ENCODE results near the gene APLP2. TPM values are rescaled to one million over a fixed set of nuclear protein-coding genes. Genes with fewer than 3 reads are reported as not detected.

APLP2 gene
- total RNA-seq, 1 experiment from 2014 or later = 345 TPM

DNA sequence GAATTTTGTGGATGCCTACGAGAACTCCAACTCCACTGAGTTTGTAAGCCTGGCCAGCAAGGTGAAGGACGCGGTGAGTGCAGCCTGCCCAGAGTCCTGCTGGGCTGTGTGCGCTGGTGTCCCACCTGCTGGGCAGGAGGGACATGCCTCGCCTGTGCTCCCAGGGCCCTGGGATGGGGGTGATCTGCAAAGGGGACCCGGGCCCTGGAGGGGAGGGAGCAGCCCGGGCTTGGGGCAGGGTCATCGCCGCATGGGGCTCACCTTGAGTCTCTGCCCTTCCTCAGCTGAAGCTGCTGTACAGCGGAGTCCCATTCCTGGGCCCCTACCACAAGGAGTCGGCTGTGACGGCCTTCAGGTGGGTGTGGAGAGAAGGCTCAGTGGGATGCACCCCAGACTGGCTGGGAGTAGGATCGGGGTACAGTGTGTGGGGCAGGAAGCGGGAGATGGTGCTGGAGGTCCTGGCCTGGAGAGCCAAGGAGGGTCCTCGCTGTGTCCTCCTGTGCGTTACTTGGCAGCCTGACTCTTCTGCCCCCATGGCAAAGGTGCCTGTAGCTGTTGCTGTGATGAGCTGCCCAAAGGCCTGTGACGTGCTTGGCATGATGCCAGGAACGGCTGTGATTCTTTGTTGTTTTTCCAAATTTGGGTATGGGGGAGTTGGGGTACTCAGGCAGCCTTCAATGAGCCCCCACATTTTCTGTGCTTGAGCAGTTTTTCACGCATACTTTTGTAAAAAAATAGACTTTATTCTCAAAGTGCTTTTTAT lies 119.1 kb downstream of the APLP2 start:
- H3K79me2 ChIP-seq (ENCODE audit: low read length) = peaks cover 43% of the 10 kb centered on the region
- DNase-seq = no peak
- H3K27ac ChIP-seq (ENCODE audit: low read length) = no peak overlapping the region
- CTCF ChIA-PET = no interaction called here
- H3K9me3 ChIP-seq (ENCODE audit: low read length) = no peaks in the 10 kb centered on the region
- TF ChIP-seq CTCF (conservative IDR thresholded peaks at IDR 0.05; ENCODE audit: low read depth, low read length) = no peak
- TF ChIP-seq EZH2phosphoT487 (IDR thresholded peaks at IDR 0.05; ENCODE audit: borderline replicate concordance, low read length) = no peak
- no peak for TF ChIP-seq EZH2 (IDR thresholded peaks at IDR 0.05; ENCODE audit: low read length, unreplicated experiment)
- H3K36me3 ChIP-seq (ENCODE audit: low read depth, low read length) = peaks cover 7% of the 10 kb centered on the region
- no peaks in the 10 kb centered on the region for H3K9me2 ChIP-seq (replicated peaks; ENCODE audit: low read length)
- intact Hi-C loops (cut with micrococcal nuclease) = no loop called here
- 0 out of 2 replicates have a peak, but pooled peaks cover 8% of the 10 kb centered on the region for H4K20me1 ChIP-seq (ENCODE audit: low read length)
- no peaks in the 10 kb centered on the region for H3K27me3 ChIP-seq (ENCODE audit: low read length)
- H3F3A ChIP-seq (ENCODE audit: low read length, unreplicated experiment) = no peaks in the 10 kb centered on the region
- no peak overlapping the region for H3K9ac ChIP-seq (ENCODE audit: low read length)
- no peaks in the 10 kb centered on the region for H3K4me1 ChIP-seq (ENCODE audit: insufficient read depth, low read length)
- no peak overlapping the region for H3K4me3 ChIP-seq (ENCODE audit: low read length)
- no peak for ATAC-seq
- no TSS peak for BruUV-seq (replicated peaks)
- no peak overlapping the region for H2AFZ ChIP-seq (ENCODE audit: low read length)
- no peak overlapping the region for H3K4me2 ChIP-seq (ENCODE audit: low read length)
- POLR2A ChIA-PET (ENCODE audit: unreplicated experiment) = no interaction called here

GRCh38 chr11:130189492-130190210 lies 120.0 kb downstream of the APLP2 start:
- Histone ChIP-seq H3K9ac (ENCODE audit: low read length) (no peak overlapping the region), H3K4me3 (ENCODE audit: low read length) (no peak overlapping the region), H3K27ac (ENCODE audit: low read length) (no peak overlapping the region), H3K36me3 (ENCODE audit: low read depth, low read length) (peaks cover 6% of the 10 kb centered on the region; the same call in 1 of the 2 replicates), H3K9me2 (replicated peaks; ENCODE audit: low read length) (no peaks in the 10 kb centered on the region), H3K79me2 (ENCODE audit: low read length) (peaks cover 34% of the 10 kb centered on the region), H3K9me3 (ENCODE audit: low read length) (no peaks in the 10 kb centered on the region), H2AFZ (ENCODE audit: low read length) (no peak overlapping the region), H3K4me1 (ENCODE audit: insufficient read depth, low read length) (no peaks in the 10 kb centered on the region), H3K4me2 (ENCODE audit: low read length) (no peak overlapping the region), H4K20me1 (ENCODE audit: low read length) (0 out of 2 replicates have a peak, but pooled peaks cover 8% of the 10 kb centered on the region), H3K27me3 (ENCODE audit: low read length) (no peaks in the 10 kb centered on the region), H3F3A (ENCODE audit: low read length, unreplicated experiment) (no peaks in the 10 kb centered on the region)
- ATAC-seq = no peak
- CTCF ChIA-PET = no interaction called here
- intact Hi-C loops (cut with micrococcal nuclease) = no loop called here
- POLR2A ChIA-PET (ENCODE audit: unreplicated experiment) = no interaction called here
- no TSS peak for BruUV-seq (replicated peaks)
- no peak for DNase-seq
- no peak for TF ChIP-seq CTCF (conservative IDR thresholded peaks at IDR 0.05; ENCODE audit: low read depth, low read length)
- TF ChIP-seq EZH2 (IDR thresholded peaks at IDR 0.05; ENCODE audit: low read length, unreplicated experiment) = no peak
- TF ChIP-seq EZH2phosphoT487 (IDR thresholded peaks at IDR 0.05; ENCODE audit: borderline replicate concordance, low read length) = no peak
